SU-DHL-6 (cell line): Measurements from ENCODE around the gene SLC40A1.
"Not testable (repeated sequence)": the region's sequence is repeated elsewhere in the genome, so short reads cannot be mapped to it uniquely, and the experiment has no call there.

Experiments used
- CTCF ChIP-seq: fragments of 200-600 bp; sonication (generic); IDR thresholded peaks from one replicate; pipeline ENCODE4 v1.5.1; 2017; ENCODE audit warnings: antibody characterized with exemption, mild to moderate bottlenecking, low read length, moderate library complexity; ENCODE audit not compliant: insufficient read depth, poor library complexity, severe bottlenecking
- EZH2phosphoT487 ChIP-seq: fragments of 200-600 bp; sonication (generic), shearing (Covaris generic); conservative IDR thresholded peaks from 2 replicates; pipeline ENCODE4 v1.6.1; 2018; ENCODE audit warnings: mild to moderate bottlenecking, antibody characterized with exemption, low read length, moderate library complexity, mixed read lengths

- not testable (repeated sequence) for TF ChIP-seq CTCF, EZH2phosphoT487
Measured at GRCh38 chr2:189601652-189602051, 21.1 kb upstream of the SLC40A1 start.
